Omental fat pad (tissue), 4 donors: ENCODE data around the gene COBLL1. TPM values are rescaled to one million over a fixed set of nuclear protein-coding genes. Genes with fewer than 3 reads are reported as not detected.
A peak's percentile ranks its signal among the peaks of the same experiment; 100 is the strongest.

Source experiments
- ATAC-seq: fragments of 150-250 bp; one replicate; pipeline ENCODE4 v1.9.1; 2016; ENCODE audit warnings: mild to moderate bottlenecking, moderate library complexity; ENCODE audit not compliant: low FRiP score
- DNase-seq: peaks from one replicate; pipeline ENCODE4 v3.0.0-alpha.2; 2019; ENCODE audit warnings: low spot score
- CTCF ChIP-seq, 3 donors: fragments of 450-650 bp; IDR thresholded peaks; one replicate each; pipeline ENCODE4 v1.5.1; 2016 to 2017; ENCODE audit warnings: antibody characterized with exemption in 3 of 3, mild to moderate bottlenecking in 3 of 3, moderate library complexity in 2 of 3
- total RNA-seq, 4 donors: library from RNA; depleted of rRNA; stranded (reverse); fragments of >200 nt; gene quantifications; one replicate each; pipeline ENCODE4 v1.1.0, GENCODE V29; 2016

The COBLL1 gene
- total RNA-seq, 4 donors from 2014 or later: 38.1 to 114 (median 68.5) TPM

DNA sequence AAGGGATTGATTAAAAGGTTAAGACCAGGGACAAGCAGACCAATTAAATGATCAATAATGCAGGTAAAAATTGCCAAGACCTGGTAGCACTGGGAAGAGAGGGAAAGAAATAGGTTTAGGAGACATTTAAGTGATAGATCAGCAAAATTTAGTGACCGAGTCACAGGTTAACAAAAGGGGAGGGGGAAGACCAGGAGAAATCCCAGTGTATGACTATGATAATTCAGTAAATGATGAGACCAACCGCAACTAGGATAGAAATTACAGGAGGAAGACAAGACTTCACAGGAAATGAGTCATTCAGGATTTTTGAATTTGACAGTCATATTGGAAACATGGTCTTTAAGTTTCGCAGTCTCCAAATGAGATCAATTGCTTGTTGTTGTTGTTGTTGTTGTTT is 62.9 kb downstream of the COBLL1 start:
- DNase-seq (no peak), ATAC-seq (no peak)
- TF ChIP-seq CTCF (IDR thresholded peaks at IDR 0.05): no peak

DNA sequence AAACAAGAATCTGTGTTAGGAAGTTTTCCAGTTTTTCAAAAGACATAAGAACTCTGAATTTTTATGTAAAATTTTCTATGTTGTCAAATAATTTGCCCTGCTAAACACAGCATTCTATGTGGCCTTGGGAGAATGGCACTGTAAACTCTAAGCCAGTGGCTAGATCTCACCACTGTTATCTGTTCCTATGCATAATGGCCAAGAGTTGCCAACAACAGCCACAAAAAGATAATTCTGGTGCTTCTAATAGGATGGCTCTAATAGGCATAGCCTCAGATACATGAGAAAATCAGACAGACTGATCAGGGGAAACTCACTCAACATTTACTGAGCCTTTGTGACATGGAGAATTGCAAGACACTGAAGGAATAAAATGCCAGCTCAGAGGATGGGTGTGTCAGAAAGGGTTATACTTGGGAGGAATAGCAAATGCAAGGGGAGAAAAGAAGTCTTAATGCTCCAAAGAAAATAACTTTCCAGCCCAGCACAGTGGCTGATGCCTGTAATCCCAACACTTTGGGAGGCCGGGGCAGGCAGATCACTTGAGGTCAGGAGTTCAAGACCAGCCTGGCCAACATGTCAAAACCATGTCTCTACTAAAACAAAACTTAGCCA is 63.7 kb downstream of the COBLL1 start:
- no peak for TF ChIP-seq CTCF (IDR thresholded peaks at IDR 0.05)
- DNase-seq (no peak), ATAC-seq (no peak)

GRCh38 chr2:164773635-164774034 is 68.0 kb downstream of the COBLL1 start:
- no peak for TF ChIP-seq CTCF (IDR thresholded peaks at IDR 0.05)
- ATAC-seq (peak; percentile 73), DNase-seq (no peak)

- TF ChIP-seq CTCF (IDR thresholded peaks at IDR 0.05): no peak
- ATAC-seq: no peak
These were observed 68.5 kb downstream of the COBLL1 start for GRCh38 chr2:164773091-164773490.

DNA sequence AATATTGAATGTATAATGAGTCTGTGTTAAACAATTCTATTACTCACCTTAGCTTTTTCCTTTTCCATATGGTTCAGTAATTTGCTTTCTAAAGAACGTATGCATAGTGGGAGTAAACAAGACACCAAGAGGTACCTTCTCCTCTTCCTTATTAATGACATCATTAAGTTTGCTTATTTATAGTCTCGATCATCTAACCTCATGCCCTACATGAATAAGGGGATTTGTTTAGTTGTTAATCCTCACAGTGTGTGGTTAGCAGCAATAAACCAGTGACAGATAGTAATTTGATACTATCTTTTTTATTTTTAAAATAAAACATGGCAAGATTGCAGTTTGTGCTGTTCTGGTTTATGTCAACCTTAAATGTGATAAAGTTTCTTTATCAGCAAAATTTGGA is 69.7 kb downstream of the COBLL1 start:
- no peak for TF ChIP-seq CTCF (IDR thresholded peaks at IDR 0.05)
- ATAC-seq: no peak
- DNase-seq: no peak

More at GRCh38 chr2:164773091-164773490, 68.5 kb downstream of the COBLL1 start:
- DNase-seq: no peak

GRCh38 chr2:164770421-164770916 is 71.2 kb downstream of the COBLL1 start:
- DNase-seq (no peak), ATAC-seq (no peak)
- TF ChIP-seq CTCF (IDR thresholded peaks at IDR 0.05): no peak

DNA sequence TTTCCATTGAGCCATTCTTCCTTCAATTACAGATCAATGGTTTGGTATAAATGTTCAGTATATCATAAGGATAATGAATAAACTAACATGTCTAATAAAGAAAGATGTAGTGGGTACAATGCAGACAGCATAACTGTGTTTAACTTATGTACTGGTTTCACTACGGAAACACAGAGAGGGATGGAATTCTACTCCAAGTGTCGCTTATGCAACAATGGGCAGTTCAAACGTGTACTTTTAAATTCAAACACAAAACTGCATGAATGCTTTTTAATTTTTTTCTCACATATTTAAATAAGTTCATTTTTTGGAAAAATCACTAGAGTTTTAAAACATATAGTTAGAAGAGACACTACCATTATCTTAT is 74.7 kb downstream of the COBLL1 start:
- TF ChIP-seq CTCF (IDR thresholded peaks at IDR 0.05): no peak
- ATAC-seq (no peak), DNase-seq (no peak)
